Heart left ventricle (tissue), 16 donors: ENCODE data around the gene RIOX2. TPM values are rescaled to one million over a fixed set of nuclear protein-coding genes. Genes with fewer than 3 reads are reported as not detected.
"Not testable (repeated sequence)": the region's sequence is repeated elsewhere in the genome, so short reads cannot be mapped to it uniquely, and the experiment has no call there.

Experiments
- ATAC-seq, 4 donors: fragments of 200-7000 bp; cut with Tn5 transposase; one replicate each; pipeline ENCODE4 v1.9.1; 2020 to 2022; ENCODE audit warnings: moderate library complexity in 4 of 4, mild to moderate bottlenecking in 3 of 4, moderate number of reproducible peaks in 1 of 4
- DNase-seq, 5 donors: peaks; one replicate each; pipeline ENCODE4 v3.0.0-alpha.2; 2020
- H3K27ac ChIP-seq, 12 donors: fragments of 200-600 bp; sonication (generic) in 4 of 12; one replicate each; pipeline versions ENCODE4 v1.5.0 to v1.8.0; 2016 to 2022; ENCODE audit warnings: mild to moderate bottlenecking in 2 of 12
- H3K27me3 ChIP-seq, 9 donors: fragments of 200-600 bp; sonication (generic) in 2 of 9; one replicate each; pipeline versions ENCODE4 v1.5.1 to v1.8.0; 2016 to 2022; ENCODE audit warnings: mild to moderate bottlenecking in 3 of 9
- H3K36me3 ChIP-seq, 9 donors: fragments of 200-600 bp; sonication (generic) in 2 of 9; one replicate each; pipeline versions ENCODE4 v1.5.0 to v1.8.0; 2018 to 2022; ENCODE audit warnings: mild to moderate bottlenecking in 2 of 9
- H3K4me1 ChIP-seq, 12 donors: fragments of 200-600 bp; sonication (generic) in 4 of 12; one replicate each; pipeline versions ENCODE4 v1.5.0 to v1.8.0; 2016 to 2022; ENCODE audit warnings: mild to moderate bottlenecking in 3 of 12
- H3K4me3 ChIP-seq, 12 donors: fragments of 200-600 bp; sonication (generic) in 4 of 12; one replicate each; pipeline versions ENCODE4 v1.5.0 to v1.8.0; 2017 to 2022; ENCODE audit warnings: mild to moderate bottlenecking in 9 of 12, moderate library complexity in 4 of 12
- H3K9me3 ChIP-seq, 12 donors: fragments of 200-600 bp; sonication (generic) in 4 of 12; one replicate each; pipeline versions ENCODE4 v1.5.0 to v1.8.0; 2016 to 2022; ENCODE audit warnings: mild to moderate bottlenecking in 1 of 12
- POLR2A ChIP-seq, 2 donors: fragments of 450-650 bp; IDR thresholded peaks; one replicate each; pipeline ENCODE4 v1.6.1; 2017; ENCODE audit warnings: antibody characterized with exemption in 2 of 2, mild to moderate bottlenecking in 2 of 2, moderate library complexity in 2 of 2
- WGBS, 4 donors: extraction: QIAGEN DNeasy Blood & Tissue Kit in 2 of 4; methylation state at CpG; one replicate each; pipeline versions ENCODE4 v1.1.5 to v1.1.7; 2013 to 2018; 5-methylcytosine and 5-hydroxymethylcytosine counted together
- intact Hi-C, 10 donors: fragments of 100-400 bp; cut with DNase I; formaldehyde crosslinking; loops; one replicate each; pipeline versions ENCODE4 v1.11.1 to v1.14.2; 2022
- polyA plus RNA-seq, 2 donors: library from polyadenylated mRNA; stranded (reverse); fragments of 200-250 nt; gene quantifications; one replicate each; pipeline ENCODE4 v1.2.3, GENCODE V29; 2013
- total RNA-seq, 9 donors: library from RNA; depleted of rRNA in 2 of 9; stranded (reverse); fragments of >200 nt in 2 of 9; fragmentation: NEBNext Ultra II Directional in 3 of 9; extraction: Animal tissue kit (Norgen Biotek cat#: 25700) in 3 of 9; gene quantifications; one replicate each; pipeline versions ENCODE4 v1.1.0 to v1.2.4, GENCODE V29; 2016 to 2023
- TF ChIP-seq, protein P1 (sequence below), 12 donors: fragments of 200-600 bp; sonication (generic) in 4 of 12; IDR thresholded peaks; one replicate each; pipeline versions ENCODE4 v1.5.0 to v1.8.0; 2018 to 2022; ENCODE audit warnings: antibody characterized with exemption in 12 of 12, mild to moderate bottlenecking in 5 of 12
- donor health status: ischemic (EF 13 %, LVEDD 7.1; RV severe dilation, severe dysfunction).
- donor health status: healthy with polysubstance abuse.
- donor health status: DM: no; HTN: yes; CAD: no.
- donor health status: DM: no; HTN: no; CAD: no.
- donor health status: ischemic (EF 25% LVEDD 6.9; RV normal size, moderate dysfunction).
- donor health status: ischemic (EF 25% LVEDD 5.7; RV mildly dilated, moderate dysfunction).
- donor health status: healthy.
- donor health status: DM: yes; HTN: yes; CAD: no.
- donor health status: ischemic (EF 35%, LVEDD 5.7; RV mildly dilated, moderate dysfunction).
- donor health status: nonischemic (EF 11% LVEDD 7.7; RV severe dilation, severe dysfunction).
- donor health status: DM: yes; HTN: yes; CAD: no.
- donor health status: PGD.
- donor health status: ischemic (EF 29% LVEDD 5.4; RV normal size, mild dysfunction).
- donor health status: nonischemic (EF 23%, LVEDD 6.1; RV moderate dilation, normal function).

RIOX2 gene
- total and polyA plus RNA-seq, 11 donors = 8.9 to 15.9 (median 12.1) TPM

DNA sequence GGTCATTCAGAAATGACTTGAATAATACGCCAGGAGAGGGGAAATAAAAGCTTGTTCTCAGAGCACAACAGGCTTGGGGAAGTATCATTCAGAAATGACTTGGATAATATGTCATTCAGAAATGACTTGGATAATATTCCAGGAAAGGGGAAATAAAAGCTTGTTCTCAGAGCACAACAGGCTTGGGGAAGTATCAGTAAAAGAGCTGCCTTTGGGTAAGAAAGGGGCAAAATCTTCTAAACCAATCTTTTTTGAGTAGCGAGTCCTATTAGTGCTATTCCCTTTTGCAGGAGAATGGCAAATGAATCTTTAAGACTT is 42.0 kb upstream of the RIOX2 start:
- no peak for ATAC-seq
- DNase-seq = no peak
- H3K9me3 ChIP-seq = peaks cover 0 to 4% (median 0%) of the 10 kb centered on the region in 12 donors
- peaks cover 0 to 23% (median 0%) of the 10 kb centered on the region in 12 donors for H3K4me1 ChIP-seq
- WGBS, 4 donors = 90 to 96% (median 92%) methylated on average over 2 of the region's 2 CpGs
- H3K36me3 ChIP-seq = no peaks in the 10 kb centered on the region
- H3K27me3 ChIP-seq = no peaks in the 10 kb centered on the region
- TF ChIP-seq, protein P1, sequence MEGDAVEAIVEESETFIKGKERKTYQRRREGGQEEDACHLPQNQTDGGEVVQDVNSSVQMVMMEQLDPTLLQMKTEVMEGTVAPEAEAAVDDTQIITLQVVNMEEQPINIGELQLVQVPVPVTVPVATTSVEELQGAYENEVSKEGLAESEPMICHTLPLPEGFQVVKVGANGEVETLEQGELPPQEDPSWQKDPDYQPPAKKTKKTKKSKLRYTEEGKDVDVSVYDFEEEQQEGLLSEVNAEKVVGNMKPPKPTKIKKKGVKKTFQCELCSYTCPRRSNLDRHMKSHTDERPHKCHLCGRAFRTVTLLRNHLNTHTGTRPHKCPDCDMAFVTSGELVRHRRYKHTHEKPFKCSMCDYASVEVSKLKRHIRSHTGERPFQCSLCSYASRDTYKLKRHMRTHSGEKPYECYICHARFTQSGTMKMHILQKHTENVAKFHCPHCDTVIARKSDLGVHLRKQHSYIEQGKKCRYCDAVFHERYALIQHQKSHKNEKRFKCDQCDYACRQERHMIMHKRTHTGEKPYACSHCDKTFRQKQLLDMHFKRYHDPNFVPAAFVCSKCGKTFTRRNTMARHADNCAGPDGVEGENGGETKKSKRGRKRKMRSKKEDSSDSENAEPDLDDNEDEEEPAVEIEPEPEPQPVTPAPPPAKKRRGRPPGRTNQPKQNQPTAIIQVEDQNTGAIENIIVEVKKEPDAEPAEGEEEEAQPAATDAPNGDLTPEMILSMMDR (IDR thresholded peaks at IDR 0.05) = no peak
- TF ChIP-seq POLR2A (IDR thresholded peaks at IDR 0.05) = no peak
- intact Hi-C loops = no loop called here
- H3K27ac ChIP-seq = peak overlapping the region in 1 of 12 donors; percentile 54
- H3K4me3 ChIP-seq = no peak overlapping the region

DNA sequence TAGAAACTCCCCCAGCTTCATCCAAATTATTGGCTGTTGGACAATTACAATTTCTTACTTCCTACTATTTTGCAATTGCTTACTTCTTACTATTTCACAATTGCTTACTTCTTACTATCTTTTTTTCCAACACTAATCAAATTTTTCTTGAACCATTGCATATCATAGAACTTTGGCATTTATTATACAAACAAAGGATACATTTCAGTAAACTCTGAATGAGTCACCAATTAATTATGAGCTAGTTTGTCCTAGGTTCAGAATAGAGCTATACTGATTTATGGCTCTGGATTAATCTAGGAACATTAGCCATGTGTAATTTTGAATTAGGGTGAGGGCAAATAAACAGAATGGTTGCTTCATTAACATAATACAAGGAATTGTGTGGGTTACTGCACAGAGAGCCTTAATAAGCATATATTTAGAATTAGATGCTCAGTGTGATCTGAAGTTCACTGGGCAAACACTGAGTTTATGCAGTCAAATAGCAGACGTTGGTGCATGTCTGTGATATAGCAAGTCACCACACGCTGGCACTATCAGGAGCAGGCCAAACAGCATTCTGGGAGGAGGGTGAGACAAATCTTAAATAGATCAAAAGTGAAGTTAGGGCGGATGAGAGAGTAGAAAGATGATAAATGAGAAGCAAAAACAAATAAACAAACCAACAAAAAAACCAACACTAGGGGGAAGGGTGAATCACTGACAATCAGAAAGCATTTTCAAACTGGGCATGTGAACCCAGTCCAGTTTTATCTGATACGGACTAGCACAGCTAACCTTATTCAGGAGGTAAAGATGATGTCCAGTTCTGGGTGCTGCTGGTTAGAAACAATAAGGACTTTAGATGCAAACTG is 41.4 kb upstream of the RIOX2 start:
- ATAC-seq = no peak
- peaks cover 0 to 23% (median 0%) of the 10 kb centered on the region in 12 donors for H3K4me1 ChIP-seq
- DNase-seq = no peak
- intact Hi-C loops = no loop called here
- TF ChIP-seq, protein P1 (IDR thresholded peaks at IDR 0.05) = no peak
- TF ChIP-seq POLR2A (IDR thresholded peaks at IDR 0.05) = no peak
- H3K36me3 ChIP-seq = no peaks in the 10 kb centered on the region
- H3K9me3 ChIP-seq = peaks cover 0 to 4% (median 0%) of the 10 kb centered on the region in 12 donors
- H3K4me3 ChIP-seq = no peak overlapping the region
- peak overlapping the region in 1 of 12 donors; percentile 54 for H3K27ac ChIP-seq
- WGBS, 4 donors = 42 to 48% (median 43%) methylated on average over 4 of the region's 4 CpGs
- no peaks in the 10 kb centered on the region for H3K27me3 ChIP-seq

- Histone ChIP-seq H3K27me3 (no peaks in the 10 kb centered on the region), H3K4me3 (no peak overlapping the region), H3K9me3 (peaks cover 0 to 4% (median 0%) of the 10 kb centered on the region in 12 donors), H3K4me1 (peaks cover 0 to 23% (median 0%) of the 10 kb centered on the region in 12 donors), H3K27ac (peak overlapping the region in 1 of 12 donors; percentile 47), H3K36me3 (no peaks in the 10 kb centered on the region)
- WGBS, 4 donors = 63 to 75% (median 72%) methylated on average over 2 of the region's 2 CpGs
- ATAC-seq = no peak
- DNase-seq = no peak
- no peak for TF ChIP-seq POLR2A (IDR thresholded peaks at IDR 0.05)
- TF ChIP-seq, protein P1 (IDR thresholded peaks at IDR 0.05) = no peak
- intact Hi-C loops = no loop called here
Measured at GRCh38 chr3:98012979-98013378, 40.7 kb upstream of the RIOX2 start.

DNA sequence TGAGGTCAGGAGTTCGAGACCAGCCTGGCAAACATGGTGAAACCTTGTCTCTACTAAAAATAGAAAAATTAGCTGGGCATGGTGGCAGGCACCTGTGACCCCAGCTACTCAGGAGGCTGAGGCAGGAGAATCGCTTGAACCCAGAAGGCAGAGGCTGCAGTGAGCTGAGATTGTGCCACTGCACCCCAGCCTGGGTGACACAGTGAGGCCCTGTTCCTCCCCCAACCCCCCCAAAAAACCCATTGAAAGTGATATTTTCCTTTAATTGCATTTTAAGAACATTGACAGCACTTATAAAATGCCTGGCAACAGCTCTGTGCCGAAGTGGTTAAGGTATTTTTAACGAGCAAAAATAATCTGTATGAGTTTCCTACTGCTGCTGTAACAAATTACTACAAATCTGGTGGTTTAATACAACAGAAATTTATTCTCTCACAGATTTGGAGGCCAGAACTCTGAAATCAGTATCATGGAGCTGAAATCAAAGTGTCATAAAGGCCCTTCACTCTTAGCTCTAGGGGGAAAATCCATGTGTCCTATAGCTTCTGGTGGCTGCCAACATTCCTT is 38.7 kb upstream of the RIOX2 start:
- H3K27ac ChIP-seq, ATAC-seq, DNase-seq, H3K4me3 ChIP-seq, H3K9me3 ChIP-seq, H3K36me3 ChIP-seq, H3K27me3 ChIP-seq, intact Hi-C loops: not testable (repeated sequence)
- 93 to 97% (median 95%) methylated on average over 4 of the region's 4 CpGs for WGBS, 4 donors
- peaks cover 0 to 23% (median 0%) of the 10 kb centered on the region in 12 donors for H3K4me1 ChIP-seq
